Loucy (cell line): ENCODE measurements around the gene SHC1.

Source experiments
- EZH2phosphoT487 ChIP-seq: fragments of 200-600 bp; IDR thresholded peaks from 2 replicates; pipeline ENCODE4 v1.6.1; 2018; ENCODE audit warnings: antibody characterized with exemption, mild to moderate bottlenecking, moderate library complexity, borderline replicate concordance
- TF ChIP-seq, protein P1 (sequence below): fragments of 200-600 bp; sonication (generic); conservative IDR thresholded peaks from 2 replicates; pipeline ENCODE4 v1.5.1; 2014; ENCODE audit warnings: mild to moderate bottlenecking, antibody characterized with exemption, low read length

GRCh38 chr1:154945962-154946850 lies 24.3 kb downstream of the SHC1 start:
- TF ChIP-seq, protein P1, sequence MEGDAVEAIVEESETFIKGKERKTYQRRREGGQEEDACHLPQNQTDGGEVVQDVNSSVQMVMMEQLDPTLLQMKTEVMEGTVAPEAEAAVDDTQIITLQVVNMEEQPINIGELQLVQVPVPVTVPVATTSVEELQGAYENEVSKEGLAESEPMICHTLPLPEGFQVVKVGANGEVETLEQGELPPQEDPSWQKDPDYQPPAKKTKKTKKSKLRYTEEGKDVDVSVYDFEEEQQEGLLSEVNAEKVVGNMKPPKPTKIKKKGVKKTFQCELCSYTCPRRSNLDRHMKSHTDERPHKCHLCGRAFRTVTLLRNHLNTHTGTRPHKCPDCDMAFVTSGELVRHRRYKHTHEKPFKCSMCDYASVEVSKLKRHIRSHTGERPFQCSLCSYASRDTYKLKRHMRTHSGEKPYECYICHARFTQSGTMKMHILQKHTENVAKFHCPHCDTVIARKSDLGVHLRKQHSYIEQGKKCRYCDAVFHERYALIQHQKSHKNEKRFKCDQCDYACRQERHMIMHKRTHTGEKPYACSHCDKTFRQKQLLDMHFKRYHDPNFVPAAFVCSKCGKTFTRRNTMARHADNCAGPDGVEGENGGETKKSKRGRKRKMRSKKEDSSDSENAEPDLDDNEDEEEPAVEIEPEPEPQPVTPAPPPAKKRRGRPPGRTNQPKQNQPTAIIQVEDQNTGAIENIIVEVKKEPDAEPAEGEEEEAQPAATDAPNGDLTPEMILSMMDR = no peak
- TF ChIP-seq EZH2phosphoT487 = no peak
